Peyer's patch (tissue), 4 donors: ENCODE data around the gene STUB1.

ENCODE experiments used
- CTCF ChIP-seq, 6 experiments: fragments of 450-650 bp in 4 of 6; fragments of 200-600 bp in 2 of 6; sonication (generic) in 1 of 6; IDR thresholded peaks; one replicate each; pipeline ENCODE4 v1.5.1; 2017 to 2019; ENCODE audit warnings: antibody characterized with exemption in 6 of 6, mild to moderate bottlenecking in 3 of 6, moderate library complexity in 1 of 6
- POLR2A ChIP-seq, 2 donors: fragments of 450-650 bp; IDR thresholded peaks; one replicate each; pipeline ENCODE4 v1.5.1; 2017; ENCODE audit warnings: antibody characterized with exemption in 2 of 2, mild to moderate bottlenecking in 2 of 2, moderate library complexity in 2 of 2

DNA sequence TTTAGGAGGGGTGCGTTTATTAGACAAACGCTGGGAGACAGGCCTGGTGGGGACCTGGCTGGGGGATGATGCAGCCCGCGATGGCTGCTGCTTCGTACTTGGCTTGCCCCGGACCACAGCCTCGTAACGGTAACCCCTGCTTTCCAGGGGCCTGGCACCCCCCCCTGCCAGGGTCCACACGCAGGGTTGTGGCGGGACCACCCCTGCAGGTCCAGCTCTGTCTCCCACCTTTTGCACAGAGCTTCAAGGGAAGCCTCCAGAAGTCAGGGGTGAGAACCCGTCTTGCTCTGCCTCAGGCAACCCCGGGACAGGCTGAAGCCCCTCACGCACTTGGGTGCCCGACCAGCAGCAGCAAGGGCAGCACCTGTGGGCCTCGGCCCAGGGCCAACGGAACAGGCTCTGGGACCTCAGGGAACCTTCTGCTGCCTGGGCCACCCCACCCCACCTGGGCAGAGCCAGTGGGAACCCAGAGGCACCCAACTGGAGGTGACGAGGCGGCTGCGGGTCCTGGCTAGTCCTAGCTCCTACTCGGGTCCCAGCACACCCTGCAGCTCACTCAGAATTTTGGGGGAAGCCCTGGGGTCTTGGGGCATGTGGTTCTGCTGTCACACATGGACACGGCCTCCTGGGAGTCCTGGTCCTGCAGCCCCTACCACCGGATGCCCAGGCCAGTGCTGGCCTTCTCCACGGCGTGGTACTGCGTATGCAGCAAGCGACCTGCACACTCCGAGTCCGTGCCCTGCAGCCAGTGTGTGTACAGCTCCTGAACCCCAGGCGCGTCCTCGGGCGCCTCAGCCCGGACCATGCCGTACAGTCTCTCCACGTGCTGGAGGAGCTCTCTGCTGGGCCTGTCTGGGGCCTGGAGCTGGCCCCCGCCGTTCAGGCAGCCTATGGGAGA is 49.8 kb downstream of the STUB1 start:
- no peak for TF ChIP-seq CTCF (IDR thresholded peaks at IDR 0.05)
- no peak for TF ChIP-seq POLR2A (IDR thresholded peaks at IDR 0.05)
